Measurements from ENCODE around the gene COG5.

The COG5 gene

DNA sequence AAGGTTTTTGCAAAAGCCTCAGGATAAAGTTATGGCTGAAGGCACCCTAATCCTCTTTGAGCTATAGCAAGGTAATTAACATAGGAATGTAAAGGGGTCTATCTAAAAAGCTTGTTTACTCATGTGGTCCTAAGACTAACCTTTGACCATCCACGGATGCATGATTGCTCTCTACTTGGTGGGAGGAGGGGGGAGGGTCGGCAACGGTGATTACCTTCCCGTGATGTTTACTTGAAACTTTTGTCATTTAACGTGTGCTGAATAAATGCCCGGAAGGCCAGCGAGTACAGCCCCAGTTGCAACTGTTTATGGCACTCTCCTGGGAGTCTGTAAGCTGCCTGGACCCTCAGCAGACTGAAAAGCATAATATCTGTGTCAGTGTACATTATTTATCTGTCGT is 172.8 kb downstream of the COG5 start:
- no peak overlapping the region; the same call in 1 of the 2 replicates for H3K27ac ChIP-seq (ENCODE audit: low read depth, low read length)
- H3K9me3 ChIP-seq (ENCODE audit: insufficient read depth, low read depth, low read length) = no peaks in the 10 kb centered on the region
- no peaks in the 10 kb centered on the region for H3K27me3 ChIP-seq (ENCODE audit: insufficient read depth, low read length)
- H3K36me3 ChIP-seq (ENCODE audit: insufficient read depth, low read length) = no peaks in the 10 kb centered on the region
- peaks cover 33% of the 10 kb centered on the region for H3K4me1 ChIP-seq (ENCODE audit: insufficient read depth, low read length)
- no peak overlapping the region for H3K9ac ChIP-seq (ENCODE audit: low read depth, low read length)
- no peak overlapping the region for H3K4me3 ChIP-seq (ENCODE audit: low read length)
- 16% methylated on average over 7 of the region's 8 CpGs for WGBS

GRCh38 chr7:107388604-107389003 is 175.1 kb downstream of the COG5 start:
- H3K9ac ChIP-seq (ENCODE audit: low read depth, low read length) = no peak overlapping the region
- no peaks in the 10 kb centered on the region for H3K27me3 ChIP-seq (ENCODE audit: insufficient read depth, low read length)
- no peak overlapping the region for H3K4me3 ChIP-seq (ENCODE audit: low read length)
- peaks cover 38% of the 10 kb centered on the region for H3K4me1 ChIP-seq (ENCODE audit: insufficient read depth, low read length)
- no peak overlapping the region for H3K27ac ChIP-seq (ENCODE audit: low read depth, low read length)
- H3K36me3 ChIP-seq (ENCODE audit: insufficient read depth, low read length) = no peaks in the 10 kb centered on the region
- 92% methylated on average over 8 of the region's 8 CpGs for WGBS
- H3K9me3 ChIP-seq (ENCODE audit: insufficient read depth, low read depth, low read length) = no peaks in the 10 kb centered on the region

DNA sequence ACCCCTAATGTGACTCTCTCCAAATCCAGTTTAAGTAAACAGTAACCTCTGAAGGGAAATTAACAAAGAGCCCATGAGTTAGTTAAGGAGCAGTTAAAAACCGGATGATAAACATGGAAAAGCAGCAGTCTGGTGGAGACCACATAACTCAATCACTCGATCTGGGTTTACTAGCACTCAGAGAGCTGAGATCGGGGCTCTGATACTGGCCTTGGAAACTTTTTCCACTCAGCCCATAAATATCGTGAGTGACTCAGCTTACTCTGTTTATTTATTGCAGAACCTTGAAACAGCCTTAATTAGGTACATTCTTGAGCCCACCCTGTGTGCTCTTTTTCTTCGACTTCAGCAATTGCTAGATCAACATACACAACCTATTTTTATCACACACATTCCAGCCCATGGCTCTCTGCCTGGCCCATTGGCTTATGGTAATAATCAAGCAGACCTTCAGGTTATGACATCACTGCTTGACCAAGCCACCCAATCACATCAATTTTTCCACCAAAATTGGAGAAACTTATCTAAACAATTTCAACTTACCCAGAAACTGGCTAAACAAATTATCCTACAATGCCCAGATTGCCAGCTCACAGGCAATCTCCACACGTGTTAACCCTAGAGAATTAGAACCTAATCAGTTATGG is 176.0 kb downstream of the COG5 start:
- Histone ChIP-seq H3K36me3 (ENCODE audit: insufficient read depth, low read length) (no peaks in the 10 kb centered on the region), H3K4me3 (ENCODE audit: low read length) (no peak overlapping the region), H3K27ac (ENCODE audit: low read depth, low read length) (no peak overlapping the region), H3K9me3 (ENCODE audit: insufficient read depth, low read depth, low read length) (no peaks in the 10 kb centered on the region), H3K9ac (ENCODE audit: low read depth, low read length) (no peak overlapping the region), H3K27me3 (ENCODE audit: insufficient read depth, low read length) (no peaks in the 10 kb centered on the region), H3K4me1 (ENCODE audit: insufficient read depth, low read length) (peaks cover 38% of the 10 kb centered on the region)
- 86% methylated on average over 6 of the region's 6 CpGs for WGBS

DNA sequence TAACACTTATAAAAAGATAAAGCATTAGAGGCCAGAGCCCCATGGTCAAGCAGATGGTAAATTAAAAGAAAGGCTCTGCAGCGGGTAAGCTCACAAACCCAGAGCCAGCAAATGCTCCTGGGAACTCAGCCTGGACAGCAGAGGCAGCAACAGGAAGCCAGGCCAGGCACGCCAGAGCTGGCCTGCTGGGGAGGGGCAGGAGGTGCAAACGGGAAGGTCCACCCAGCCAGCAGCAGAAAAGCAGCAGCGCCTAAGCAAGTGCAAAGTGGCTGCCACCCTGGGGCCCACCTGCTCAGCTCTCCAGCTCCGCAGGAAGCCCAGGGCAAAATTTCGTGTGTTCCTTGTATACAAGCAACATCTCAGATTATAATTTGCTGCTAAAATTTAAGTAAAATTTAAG is 176.6 kb downstream of the COG5 start:
- Histone ChIP-seq H3K36me3 (ENCODE audit: insufficient read depth, low read length) (no peaks in the 10 kb centered on the region), H3K9me3 (ENCODE audit: insufficient read depth, low read depth, low read length) (no peaks in the 10 kb centered on the region), H3K9ac (ENCODE audit: low read depth, low read length) (no peak overlapping the region), H3K27me3 (ENCODE audit: insufficient read depth, low read length) (no peaks in the 10 kb centered on the region), H3K27ac (ENCODE audit: low read depth, low read length) (no peak overlapping the region), H3K4me1 (ENCODE audit: insufficient read depth, low read length) (peaks cover 38% of the 10 kb centered on the region), H3K4me3 (ENCODE audit: low read length) (no peak overlapping the region)
- 31% methylated on average over 6 of the region's 6 CpGs for WGBS

- no peaks in the 10 kb centered on the region for H3K27me3 ChIP-seq (ENCODE audit: insufficient read depth, low read length)
- H3K36me3 ChIP-seq (ENCODE audit: insufficient read depth, low read length) = no peaks in the 10 kb centered on the region
- WGBS = 78% methylated on average over 4 of the region's 4 CpGs
- peaks cover 38% of the 10 kb centered on the region for H3K4me1 ChIP-seq (ENCODE audit: insufficient read depth, low read length)
- H3K9me3 ChIP-seq (ENCODE audit: insufficient read depth, low read depth, low read length) = no peaks in the 10 kb centered on the region
- no peak overlapping the region for H3K9ac ChIP-seq (ENCODE audit: low read depth, low read length)
- no peak overlapping the region for H3K27ac ChIP-seq (ENCODE audit: low read depth, low read length)
- no peak overlapping the region for H3K4me3 ChIP-seq (ENCODE audit: low read length)
Observed at GRCh38 chr7:107386548-107387102, 177.1 kb downstream of the COG5 start.

DNA sequence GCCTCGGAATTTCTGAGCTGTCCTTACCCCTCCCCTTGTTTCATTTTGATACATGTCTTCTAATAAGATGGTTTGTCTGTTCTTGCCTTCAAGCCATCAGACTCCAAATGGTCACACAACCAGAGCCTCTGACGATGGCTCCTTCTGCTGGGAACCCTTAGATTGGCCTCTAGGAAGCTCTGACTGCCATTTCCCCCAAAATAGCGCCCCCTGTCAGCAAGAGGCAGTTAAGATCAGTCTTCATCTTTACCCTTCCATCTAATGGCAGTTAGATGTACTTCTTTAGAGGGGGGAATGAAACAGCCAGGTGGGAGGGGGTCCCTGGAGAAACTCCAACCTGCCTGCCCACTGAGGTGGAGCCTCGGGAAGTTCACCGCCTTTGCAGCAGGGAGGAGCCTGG is 179.7 kb downstream of the COG5 start:
- Histone ChIP-seq H3K36me3 (ENCODE audit: insufficient read depth, low read length) (no peaks in the 10 kb centered on the region), H3K4me1 (ENCODE audit: insufficient read depth, low read length) (peaks cover 26% of the 10 kb centered on the region), H3K9ac (ENCODE audit: low read depth, low read length) (no peak overlapping the region), H3K27me3 (ENCODE audit: insufficient read depth, low read length) (no peaks in the 10 kb centered on the region), H3K9me3 (ENCODE audit: insufficient read depth, low read depth, low read length) (no peaks in the 10 kb centered on the region), H3K27ac (ENCODE audit: low read depth, low read length) (no peak overlapping the region), H3K4me3 (ENCODE audit: low read length) (no peak overlapping the region)
- WGBS = 86% methylated on average over 5 of the region's 5 CpGs

DNA sequence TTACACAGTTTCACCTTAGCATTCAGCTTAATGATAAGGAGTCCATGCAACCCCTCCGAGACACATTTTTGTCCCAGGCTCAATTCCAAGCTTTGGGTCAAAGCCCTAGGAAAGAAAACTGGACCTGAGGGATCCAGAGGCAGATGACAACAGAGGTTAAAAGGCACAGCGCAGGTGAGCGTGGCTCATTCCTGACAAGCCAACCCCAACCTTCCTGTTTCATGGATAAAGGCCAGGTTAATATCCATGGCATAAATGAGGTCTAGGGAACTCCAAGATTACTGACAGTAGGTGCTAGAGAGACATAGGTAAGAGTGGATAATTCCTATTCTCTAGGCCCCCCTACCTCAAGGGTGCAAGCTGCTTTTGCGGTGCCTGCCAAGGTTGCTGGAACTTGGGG is 180.5 kb downstream of the COG5 start:
- WGBS = 97% methylated on average over 3 of the region's 4 CpGs
- Histone ChIP-seq H3K36me3 (ENCODE audit: insufficient read depth, low read length) (no peaks in the 10 kb centered on the region), H3K9ac (ENCODE audit: low read depth, low read length) (no peak overlapping the region)

GRCh38 chr7:107381453-107381852 is 182.3 kb downstream of the COG5 start:
- no peaks in the 10 kb centered on the region for H3K9me3 ChIP-seq (ENCODE audit: insufficient read depth, low read depth, low read length)
- WGBS = 95% methylated on average over 4 of the region's 4 CpGs
- no peak overlapping the region for H3K4me3 ChIP-seq (ENCODE audit: low read length)
- H3K27ac ChIP-seq (ENCODE audit: low read depth, low read length) = no peak overlapping the region
- no peaks in the 10 kb centered on the region for H3K36me3 ChIP-seq (ENCODE audit: insufficient read depth, low read length)
- peaks cover 9% of the 10 kb centered on the region for H3K4me1 ChIP-seq (ENCODE audit: insufficient read depth, low read length)
- H3K27me3 ChIP-seq (ENCODE audit: insufficient read depth, low read length) = no peaks in the 10 kb centered on the region
- no peak overlapping the region for H3K9ac ChIP-seq (ENCODE audit: low read depth, low read length)

More for the DNA sequence above, 180.5 kb downstream of the COG5 start:
- Histone ChIP-seq H3K4me3 (ENCODE audit: low read length) (no peak overlapping the region), H3K9me3 (ENCODE audit: insufficient read depth, low read depth, low read length) (no peaks in the 10 kb centered on the region), H3K27me3 (ENCODE audit: insufficient read depth, low read length) (no peaks in the 10 kb centered on the region), H3K27ac (ENCODE audit: low read depth, low read length) (no peak overlapping the region), H3K4me1 (ENCODE audit: insufficient read depth, low read length) (peaks cover 26% of the 10 kb centered on the region)

DNA sequence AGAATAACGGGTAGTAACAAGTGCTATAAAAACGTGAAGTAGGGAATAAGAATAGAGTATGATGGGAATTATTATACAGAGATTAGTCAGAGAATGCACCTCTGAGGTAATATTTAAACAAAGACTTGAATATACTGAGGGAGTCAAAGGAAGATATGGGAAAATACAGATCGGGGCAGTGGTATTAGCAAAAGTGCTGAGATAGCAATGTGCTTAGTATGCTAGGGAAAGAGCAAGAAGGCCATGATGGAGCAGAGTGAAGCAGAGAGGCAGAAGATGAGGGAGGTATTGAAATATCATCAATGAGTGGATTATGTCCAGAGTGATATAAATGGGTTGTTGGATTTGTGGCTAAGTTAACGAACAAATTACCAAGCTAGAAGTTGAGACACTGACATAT is 190.4 kb downstream of the COG5 start:
- H3K4me3 ChIP-seq (ENCODE audit: low read length) = no peak overlapping the region
- H3K36me3 ChIP-seq (ENCODE audit: insufficient read depth, low read length) = no peaks in the 10 kb centered on the region
- H3K27me3 ChIP-seq (ENCODE audit: insufficient read depth, low read length) = no peaks in the 10 kb centered on the region
- H3K9ac ChIP-seq (ENCODE audit: low read depth, low read length) = no peak overlapping the region
- H3K9me3 ChIP-seq (ENCODE audit: insufficient read depth, low read depth, low read length) = no peaks in the 10 kb centered on the region
- WGBS = 95% methylated on average over 4 of the region's 4 CpGs
- H3K4me1 ChIP-seq (ENCODE audit: insufficient read depth, low read length) = no peaks in the 10 kb centered on the region
- no peak overlapping the region for H3K27ac ChIP-seq (ENCODE audit: low read depth, low read length)

DNA sequence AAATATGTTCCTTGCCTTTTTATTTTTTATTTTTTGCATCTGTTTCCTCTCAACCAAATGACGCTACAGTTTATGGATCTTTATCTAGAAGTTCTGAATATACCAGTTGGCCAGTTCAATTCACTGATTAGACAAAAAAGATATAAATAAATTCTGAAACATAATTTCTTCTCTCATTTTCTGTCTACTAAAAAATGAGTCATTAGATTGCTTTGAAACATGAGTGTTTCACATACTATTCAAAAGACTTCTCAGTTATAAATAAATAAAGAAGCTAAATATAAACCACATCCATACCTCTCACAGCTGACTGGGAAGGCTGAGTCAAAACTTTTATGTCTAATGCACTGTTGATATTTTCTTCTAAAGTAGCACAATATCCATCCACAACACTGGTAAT is 191.4 kb downstream of the COG5 start:
- no CpG with 5 or more reads among the region's 1 CpG for WGBS
- no peak overlapping the region for H3K9ac ChIP-seq (ENCODE audit: low read depth, low read length)
- no peak overlapping the region for H3K4me3 ChIP-seq (ENCODE audit: low read length)
- H3K4me1 ChIP-seq (ENCODE audit: insufficient read depth, low read length) = no peaks in the 10 kb centered on the region
- H3K27me3 ChIP-seq (ENCODE audit: insufficient read depth, low read length) = no peaks in the 10 kb centered on the region
- no peak overlapping the region for H3K27ac ChIP-seq (ENCODE audit: low read depth, low read length)
- H3K36me3 ChIP-seq (ENCODE audit: insufficient read depth, low read length) = no peaks in the 10 kb centered on the region
- H3K9me3 ChIP-seq (ENCODE audit: insufficient read depth, low read depth, low read length) = no peaks in the 10 kb centered on the region

DNA sequence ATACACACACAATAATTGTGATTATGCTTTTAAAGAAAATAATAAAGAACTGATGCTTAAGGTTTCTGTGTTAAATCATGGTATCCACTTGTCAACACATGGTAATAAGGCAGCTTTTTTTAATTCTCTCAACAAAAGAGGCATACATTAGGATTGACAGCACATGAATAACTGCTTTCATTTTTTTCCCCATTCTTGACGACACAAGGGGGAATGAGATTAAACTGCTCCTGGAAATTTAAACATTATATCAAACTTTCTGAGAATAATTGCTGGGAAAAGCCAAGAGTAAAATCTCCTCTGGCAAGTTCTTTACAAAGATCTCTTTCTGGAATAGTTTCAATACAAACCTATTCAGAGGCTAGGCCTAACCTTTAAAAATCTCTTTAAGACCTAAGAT is 192.9 kb downstream of the COG5 start:
- no peak overlapping the region for H3K27ac ChIP-seq (ENCODE audit: low read depth, low read length)
- 100% methylated on average over 1 of the region's 1 CpG for WGBS
- H3K9ac ChIP-seq (ENCODE audit: low read depth, low read length) = no peak overlapping the region

DNA sequence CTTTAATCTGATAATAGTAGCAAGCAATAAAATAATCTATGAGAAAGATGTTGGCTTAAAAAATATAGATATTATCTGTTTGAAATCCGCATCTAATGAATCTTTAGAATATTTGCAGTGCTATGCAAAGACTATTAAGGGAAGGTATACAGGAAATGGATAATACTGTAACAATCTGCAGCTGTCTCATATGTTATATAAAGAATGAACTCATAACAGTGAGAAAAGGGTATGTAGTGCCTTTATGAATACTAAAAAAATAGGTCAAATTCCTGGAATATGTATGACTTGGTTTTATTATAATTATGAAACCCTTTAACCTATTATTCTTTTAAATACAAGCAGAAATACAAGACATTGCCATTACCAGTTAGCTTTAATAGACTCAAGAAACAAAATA is 198.9 kb downstream of the COG5 start:
- 100% methylated on average over 1 of the region's 1 CpG for WGBS
- peaks cover 27% of the 10 kb centered on the region for H3K36me3 ChIP-seq (ENCODE audit: insufficient read depth, low read length)
- no peak overlapping the region for H3K4me3 ChIP-seq (ENCODE audit: low read length)
- peaks cover 9% of the 10 kb centered on the region; the same call in 1 of the 2 replicates for H3K4me1 ChIP-seq (ENCODE audit: insufficient read depth, low read length)
- H3K27me3 ChIP-seq (ENCODE audit: insufficient read depth, low read length) = no peaks in the 10 kb centered on the region
- no peak overlapping the region for H3K9ac ChIP-seq (ENCODE audit: low read depth, low read length)
- H3K27ac ChIP-seq (ENCODE audit: low read depth, low read length) = no peak overlapping the region
- H3K9me3 ChIP-seq (ENCODE audit: insufficient read depth, low read depth, low read length) = peaks cover 15% of the 10 kb centered on the region

More for the DNA sequence above, 192.9 kb downstream of the COG5 start:
- no peaks in the 10 kb centered on the region for H3K36me3 ChIP-seq (ENCODE audit: insufficient read depth, low read length)
- H3K27me3 ChIP-seq (ENCODE audit: insufficient read depth, low read length) = no peaks in the 10 kb centered on the region
- H3K4me1 ChIP-seq (ENCODE audit: insufficient read depth, low read length) = peaks cover 8% of the 10 kb centered on the region; the same call in 1 of the 2 replicates
- H3K4me3 ChIP-seq (ENCODE audit: low read length) = no peak overlapping the region
- H3K9me3 ChIP-seq (ENCODE audit: insufficient read depth, low read depth, low read length) = no peaks in the 10 kb centered on the region

All from HUES64 (cell line).